VCaP (cell line): ENCODE measurements around the gene NAA50.

ENCODE experiments used
- H3K27ac ChIP-seq: fragments of 450-650 bp; 2 replicates; pipeline ENCODE4 v1.5.1; 2017
- CTCF ChIP-seq: fragments of 450-650 bp; conservative IDR thresholded peaks from 2 replicates; pipeline ENCODE4 v1.5.1; 2017; ENCODE audit warnings: mild to moderate bottlenecking, moderate library complexity

The NAA50 gene

GRCh38 chr3:113698213-113698742, 47.8 kb downstream of the NAA50 start:
- no peak for TF ChIP-seq CTCF

GRCh38 chr3:113697500-113698090, 48.5 kb downstream of the NAA50 start:
- peak overlapping the region; percentile 90 for H3K27ac ChIP-seq
- no peak for TF ChIP-seq CTCF

More at GRCh38 chr3:113698213-113698742, 47.8 kb downstream of the NAA50 start:
- peak overlapping the region; percentile 90 for H3K27ac ChIP-seq

GRCh38 chr3:113696658-113697499, 49.2 kb downstream of the NAA50 start:
- TF ChIP-seq CTCF = no peak
- H3K27ac ChIP-seq = peak overlapping the region; percentile 90

GRCh38 chr3:113695786-113696645, 50.0 kb downstream of the NAA50 start, which contains the start of gene USF3:
TSS of gene USF3 (minus strand) at chr3:113696642. CDS start at chr3:113674878, 21,764 bp downstream.
- peak within 1 kb of the TSS; percentile 90 for H3K27ac ChIP-seq
- TF ChIP-seq CTCF = no peak

GRCh38 chr3:113695431-113695785, 50.6 kb downstream of the NAA50 start:
- no peak for TF ChIP-seq CTCF
- H3K27ac ChIP-seq = peak overlapping the region; percentile 90

- no peak overlapping the region for H3K27ac ChIP-seq
- TF ChIP-seq CTCF = no peak
Observed at GRCh38 chr3:113690482-113690881, 55.6 kb downstream of the NAA50 start.
